Measurements from ENCODE around the gene NFILZ.
A peak's percentile ranks its signal among the peaks of the same experiment; 100 is the strongest.

Gene NFILZ

GRCh38 chr19:8666814-8667405 lies 36.5 kb downstream of the NFILZ start:
- CTCF ChIA-PET, result interaction anchor here (0.8 kb wide), 1 partner anchor 12 kb away, joined by 3 read pairs; no protein-coding TSS in a partner anchor
- H3K9me3 ChIP-seq (ENCODE audit: control insufficient read depth, insufficient read depth, low read depth, low read length), result no peaks in the 10 kb centered on the region
- no peaks in the 10 kb centered on the region for H3K4me1 ChIP-seq (ENCODE audit: control insufficient read depth, insufficient read depth, low read length)
- POLR2A ChIA-PET, result no interaction called here
- H3K27ac ChIP-seq (ENCODE audit: extremely low read depth, low read depth, low read length), result no peak overlapping the region
- TF ChIP-seq INSM2 (tag by site-specific recombination; IDR thresholded peaks at IDR 0.05) (no peak), SP2 (tag by site-specific recombination; IDR thresholded peaks at IDR 0.05) (no peak), ZNF292 (tag by site-specific recombination; IDR thresholded peaks at IDR 0.05; ENCODE audit: borderline replicate concordance, low read depth) (no peak), MZF1 (tag by site-specific recombination; IDR thresholded peaks at IDR 0.05; ENCODE audit: borderline replicate concordance) (no peak)
- no peaks in the 10 kb centered on the region for H3K36me3 ChIP-seq (ENCODE audit: control insufficient read depth in 2 of 2, insufficient read depth in 1 of 2, low read length in 2 of 2)
- H3K4me3 ChIP-seq (ENCODE audit: low read depth, low read length), result no peak overlapping the region

- H3K36me3 ChIP-seq (ENCODE audit: control insufficient read depth in 2 of 2, insufficient read depth in 1 of 2, low read length in 2 of 2), result no peaks in the 10 kb centered on the region
- no peaks in the 10 kb centered on the region for H3K9me3 ChIP-seq (ENCODE audit: control insufficient read depth, insufficient read depth, low read depth, low read length)
- POLR2A ChIA-PET, result no interaction called here
- no peak overlapping the region for H3K4me3 ChIP-seq (ENCODE audit: low read depth, low read length)
- TF ChIP-seq SCRT2 (tag by site-specific recombination; IDR thresholded peaks at IDR 0.05) (peak; percentile 66), ZNF157 (tag by site-specific recombination; IDR thresholded peaks at IDR 0.05) (peak; percentile 99), ZNF184 (tag by site-specific recombination; IDR thresholded peaks at IDR 0.05) (no peak), ZNF223 (tag by site-specific recombination; IDR thresholded peaks at IDR 0.05) (no peak), ZNF341 (tag by site-specific recombination; IDR thresholded peaks at IDR 0.05; ENCODE audit: low read depth) (no peak)
- no peaks in the 10 kb centered on the region for H3K4me1 ChIP-seq (ENCODE audit: control insufficient read depth, insufficient read depth, low read length)
- H3K27ac ChIP-seq (ENCODE audit: extremely low read depth, low read depth, low read length), result no peak overlapping the region
- CTCF ChIA-PET, result interaction anchor here (0.6 kb wide), 1 partner anchor 19 kb away, joined by 4 read pairs; no protein-coding TSS in a partner anchor
Measured at GRCh38 chr19:8673276-8673891, 43.0 kb downstream of the NFILZ start.

- Histone ChIP-seq H3K4me1 (ENCODE audit: control insufficient read depth, insufficient read depth, low read length) (no peaks in the 10 kb centered on the region), H3K36me3 (ENCODE audit: control insufficient read depth in 2 of 2, insufficient read depth in 1 of 2, low read length in 2 of 2) (no peaks in the 10 kb centered on the region), H3K4me3 (ENCODE audit: low read depth, low read length) (no peak overlapping the region), H3K27ac (ENCODE audit: extremely low read depth, low read depth, low read length) (no peak overlapping the region), H3K9me3 (ENCODE audit: control insufficient read depth, insufficient read depth, low read depth, low read length) (no peaks in the 10 kb centered on the region)
- POLR2A ChIA-PET, result no interaction called here
- CTCF ChIA-PET, result interaction anchor here (1.0 kb wide), 1 partner anchor 21 kb away, joined by 4 read pairs; no protein-coding TSS in a partner anchor
- TF ChIP-seq BCL11A (tag by site-specific recombination; IDR thresholded peaks at IDR 0.05; ENCODE audit: low read depth) (no peak), ZNF19 (tag by site-specific recombination; IDR thresholded peaks at IDR 0.05; ENCODE audit: low read depth) (no peak), ZNF391 (tag by site-specific recombination; IDR thresholded peaks at IDR 0.05; ENCODE audit: borderline replicate concordance, low read depth) (no peak), REST (tag by site-specific recombination; IDR thresholded peaks at IDR 0.05) (no peak), ZNF518A (tag by site-specific recombination; conservative IDR thresholded peaks at IDR 0.05; ENCODE audit: low read depth) (no peak)
Measured at GRCh38 chr19:8675066-8675465, 44.6 kb downstream of the NFILZ start.

All from HEK293 (cell line).